NCI-H2196 (cell line): ENCODE results near the gene SPATA16.
"Not testable (repeated sequence)": the region's sequence is repeated elsewhere in the genome, so short reads cannot be mapped to it uniquely, and the experiment has no call there.

Experiments
- DNase-seq: peaks from one replicate; lab custom pipeline; 2025; ENCODE audit not compliant: unreplicated experiment; lab: John Stamatoyannopoulos, UW

SPATA16 gene

DNA sequence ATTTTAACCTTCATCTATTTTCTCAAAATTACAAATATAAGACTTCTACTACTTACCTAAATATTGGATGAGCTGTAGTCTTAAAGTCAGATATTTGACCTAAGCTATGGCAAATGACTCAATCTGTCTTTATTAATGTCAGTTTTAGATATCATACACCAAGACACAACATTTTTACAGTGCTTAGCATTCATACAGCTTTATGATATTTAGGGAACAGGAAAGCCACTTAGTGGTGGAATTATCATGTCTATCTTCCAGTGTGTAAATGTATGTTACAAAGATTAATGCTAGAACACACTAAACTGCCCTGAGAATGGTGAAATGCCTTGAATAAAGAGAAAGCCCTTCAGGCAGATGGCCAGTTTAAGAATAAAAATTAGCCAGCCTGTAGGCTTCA lies 135.0 kb downstream of the SPATA16 start:
- no peak for DNase-seq

GRCh38 chr3:173004681-173005080 lies 136.4 kb downstream of the SPATA16 start:
- DNase-seq = no peak

GRCh38 chr3:173003956-173004355 lies 137.1 kb downstream of the SPATA16 start:
- DNase-seq = no peak

GRCh38 chr3:173003471-173003870 lies 137.6 kb downstream of the SPATA16 start:
- no peak for DNase-seq

DNA sequence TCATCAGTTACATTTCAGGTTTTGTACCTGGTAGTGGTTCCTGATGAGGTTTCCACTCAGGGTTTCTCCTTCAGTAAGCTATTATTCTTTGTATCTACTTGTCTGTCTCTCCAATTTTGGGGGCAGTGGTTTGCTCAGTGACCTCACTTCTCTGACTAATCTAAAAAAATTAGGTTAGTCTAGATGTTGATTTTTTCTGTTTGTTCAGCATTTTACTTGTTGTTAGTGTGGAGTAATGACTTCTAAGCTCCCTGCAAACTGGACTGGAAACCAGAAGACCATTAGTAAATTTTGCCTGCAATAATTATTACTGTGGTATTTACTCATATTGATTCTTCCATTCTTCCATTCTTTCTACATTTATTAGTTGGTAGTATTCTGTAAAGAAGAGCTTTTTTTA lies 139.4 kb downstream of the SPATA16 start:
- DNase-seq = no peak

- no peak for DNase-seq
Measured at GRCh38 chr3:173000553-173000952, 140.5 kb downstream of the SPATA16 start.

- DNase-seq = no peak
Measured at GRCh38 chr3:172993412-172993811, 147.6 kb downstream of the SPATA16 start.

- DNase-seq = no peak
Measured at GRCh38 chr3:172991424-172991996, 149.5 kb downstream of the SPATA16 start.

DNA sequence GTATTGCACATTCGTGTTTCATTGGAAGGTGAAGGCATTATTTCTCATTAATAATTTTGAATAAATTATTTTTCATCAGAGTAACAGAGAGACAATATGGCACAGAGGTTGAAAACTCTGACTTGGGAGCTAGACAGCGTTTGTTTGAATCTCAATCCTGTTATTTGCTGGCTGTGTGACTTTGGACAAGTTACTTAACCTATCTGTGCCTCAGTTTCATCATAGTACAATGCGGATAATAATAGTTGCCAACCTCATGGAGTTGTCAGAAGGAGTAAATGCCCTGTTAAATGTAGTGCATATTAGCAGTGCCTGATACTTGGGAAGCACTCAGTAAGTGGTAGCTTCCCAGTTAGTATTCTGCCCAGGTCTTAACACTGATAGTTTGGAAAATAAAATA lies 151.7 kb downstream of the SPATA16 start:
- DNase-seq = no peak

- no peak for DNase-seq
Measured at GRCh38 chr3:172987273-172987672, 153.8 kb downstream of the SPATA16 start.

GRCh38 chr3:172984914-172985313 lies 156.1 kb downstream of the SPATA16 start:
- no peak for DNase-seq

- peak; percentile 25 for DNase-seq
Measured at GRCh38 chr3:172982736-172983364, 158.2 kb downstream of the SPATA16 start.

DNA sequence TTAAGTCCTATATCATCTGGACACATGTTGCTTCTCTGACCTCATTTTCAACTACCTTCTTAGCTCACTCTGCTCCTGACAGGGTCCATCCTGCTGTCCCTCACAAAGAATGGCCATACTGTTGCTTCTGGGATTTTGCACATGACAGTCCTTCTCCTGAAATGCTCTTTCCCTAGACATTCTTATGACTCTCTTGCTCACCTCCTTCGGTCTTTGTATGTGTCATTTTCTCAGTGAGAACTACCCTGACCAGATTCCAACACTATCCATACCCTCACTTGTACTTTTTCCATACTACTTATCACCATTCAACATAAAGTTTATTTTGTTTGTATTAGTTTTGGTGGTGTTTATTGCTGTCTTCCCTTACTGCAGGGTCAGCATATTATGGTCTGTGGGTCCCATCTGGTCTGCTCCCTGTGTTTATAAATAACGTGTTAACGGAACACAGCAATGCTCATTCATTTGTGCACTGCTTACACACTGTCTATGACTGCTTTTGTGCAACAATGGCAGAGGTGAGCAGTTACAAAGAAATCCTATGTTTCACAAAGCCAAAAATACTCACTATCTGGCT lies 159.5 kb downstream of the SPATA16 start:
- DNase-seq = no peak

DNA sequence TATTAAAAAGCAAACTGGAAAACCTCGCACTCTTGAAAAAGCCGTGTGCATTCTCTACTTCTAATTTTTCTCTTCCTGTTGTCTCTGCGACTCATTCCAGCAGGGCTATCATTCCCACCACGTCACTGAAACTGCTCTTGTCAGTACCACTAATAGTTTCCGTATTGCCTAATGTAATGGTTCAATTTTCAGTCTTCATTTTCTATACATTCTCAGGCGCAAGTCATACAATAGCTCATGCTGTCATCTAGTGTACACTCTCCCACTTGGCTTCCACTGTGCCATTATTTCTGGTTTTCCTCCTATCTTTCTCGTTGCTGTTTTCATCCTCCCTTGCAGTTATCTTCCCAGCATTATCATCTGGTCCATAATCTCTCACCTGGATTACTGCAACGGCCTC lies 160.2 kb downstream of the SPATA16 start:
- DNase-seq = no peak

- no peak for DNase-seq
Measured at GRCh38 chr3:172977696-172978095, 163.3 kb downstream of the SPATA16 start.

DNA sequence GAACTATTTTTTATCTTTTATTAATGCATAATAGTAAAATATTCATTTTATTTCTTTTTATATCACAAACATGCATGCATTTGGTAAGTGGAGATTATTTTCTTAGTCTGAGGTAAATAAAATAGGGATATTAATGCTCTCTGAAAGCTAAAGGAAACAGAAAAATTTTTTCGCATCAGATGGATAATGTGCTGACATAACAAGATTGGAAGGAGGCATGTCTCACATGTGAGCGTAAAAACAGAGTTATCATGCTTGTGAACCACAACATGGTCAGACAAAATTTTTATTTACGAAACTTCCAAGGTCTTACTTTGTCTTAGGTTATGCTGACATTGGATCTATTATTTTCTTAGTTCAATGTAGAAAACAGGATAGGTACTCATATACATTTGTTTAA lies 166.1 kb downstream of the SPATA16 start:
- DNase-seq = no peak

GRCh38 chr3:172973799-172974198 lies 167.2 kb downstream of the SPATA16 start:
- DNase-seq = no peak

DNA sequence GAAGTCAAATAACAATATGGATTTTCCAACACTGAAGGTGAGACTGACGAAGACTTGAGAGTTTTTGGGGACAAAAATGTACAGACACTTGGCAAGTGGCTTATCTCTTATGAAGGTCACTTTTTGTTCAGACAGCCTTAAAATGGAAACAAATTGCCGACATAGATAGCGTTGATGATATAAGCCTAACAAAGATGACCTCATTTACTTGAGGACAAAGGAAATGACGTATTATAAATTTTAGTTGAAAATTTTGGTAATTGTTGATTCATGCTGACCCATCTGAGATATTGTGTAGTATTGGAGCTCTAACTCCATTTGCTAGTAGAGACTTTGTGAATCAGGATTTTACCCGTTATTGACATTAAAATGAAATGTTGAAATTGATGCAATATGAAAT lies 168.3 kb downstream of the SPATA16 start:
- DNase-seq = no peak

- DNase-seq = no peak
Measured at GRCh38 chr3:172972067-172972466, 169.0 kb downstream of the SPATA16 start.

DNA sequence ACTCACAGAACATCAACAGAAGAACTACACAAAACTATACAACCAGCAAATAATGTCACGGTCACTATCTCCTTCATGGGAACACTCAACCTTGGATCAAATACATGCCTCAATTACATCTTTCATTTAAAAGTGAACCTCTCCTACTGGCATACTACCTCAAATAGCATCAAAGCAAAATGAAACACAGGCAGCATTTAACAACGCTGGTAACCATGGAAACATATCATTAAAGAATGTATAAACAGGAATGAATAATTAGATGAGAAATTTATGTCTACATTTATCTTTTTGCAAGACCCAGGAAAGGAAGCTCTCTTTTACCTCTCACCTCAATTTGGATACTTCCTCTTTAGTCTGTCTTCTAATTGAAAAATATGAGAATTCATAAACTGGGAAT lies 172.4 kb downstream of the SPATA16 start:
- DNase-seq = no peak

DNA sequence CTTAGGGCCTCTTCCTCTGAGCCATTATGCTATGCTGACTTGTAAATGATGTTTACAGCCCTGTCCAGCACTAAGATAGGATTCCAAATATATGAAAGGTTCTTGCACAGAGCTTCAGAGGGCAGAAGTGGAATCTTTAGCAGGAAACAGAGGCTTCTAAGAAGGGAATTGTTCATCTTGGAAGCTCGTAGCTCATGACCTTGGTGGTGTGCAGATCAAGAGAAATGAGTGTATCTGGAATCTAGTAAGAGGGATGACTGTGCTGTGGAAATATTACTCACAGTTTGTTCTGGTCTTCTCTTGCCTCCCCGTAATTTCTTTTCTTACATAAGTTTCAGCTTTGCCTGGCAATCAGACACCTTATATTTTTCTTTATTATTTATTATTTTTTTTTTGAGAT lies 175.8 kb downstream of the SPATA16 start:
- DNase-seq = no peak

GRCh38 chr3:172960626-172961182 lies 180.3 kb downstream of the SPATA16 start:
- not testable (repeated sequence) for DNase-seq
